Left renal cortex interstitium (tissue), 4 donors: ENCODE results near the gene BRD7. TPM values are rescaled to one million over a fixed set of nuclear protein-coding genes. Genes with fewer than 3 reads are reported as not detected.

Experiments used
- DNase-seq, 4 donors: peaks; one replicate each; pipeline ENCODE4 v3.0.0-alpha.2; 2013; ENCODE audit warnings: low read depth in 4 of 4, low spot score in 2 of 4, missing footprints in 1 of 4
- polyA plus RNA-seq, 4 donors: library from polyadenylated mRNA; unstranded; fragments of 120-200 nt; gene quantifications; one replicate each; pipeline ENCODE4 v1.2.1, GENCODE V29; 2013; ENCODE audit not compliant: insufficient read length in 4 of 4

Gene BRD7
- polyA plus RNA-seq, 4 donors: 99.9 to 134 (median 106) TPM

- DNase-seq: no peak
These were observed 63.2 kb downstream of the BRD7 start for GRCh38 chr16:50305441-50306061.

- no peak for DNase-seq
These were observed 64.0 kb downstream of the BRD7 start for GRCh38 chr16:50304467-50305440.

GRCh38 chr16:50303605-50304466 is 65.0 kb downstream of the BRD7 start:
- no peak for DNase-seq

GRCh38 chr16:50303041-50303604 is 65.7 kb downstream of the BRD7 start:
- no peak for DNase-seq

- no peak for DNase-seq
These were observed 66.2 kb downstream of the BRD7 start for GRCh38 chr16:50302472-50303005.

GRCh38 chr16:50301626-50302471 is 66.9 kb downstream of the BRD7 start:
- no peak for DNase-seq

- DNase-seq: no peak
These were observed 67.7 kb downstream of the BRD7 start for GRCh38 chr16:50300942-50301625.

- DNase-seq: no peak
These were observed 69.2 kb downstream of the BRD7 start for GRCh38 chr16:50299508-50300105.

GRCh38 chr16:50298591-50299507 is 69.9 kb downstream of the BRD7 start:
- DNase-seq: no peak

GRCh38 chr16:50298075-50298460 is 70.7 kb downstream of the BRD7 start:
- no peak for DNase-seq

GRCh38 chr16:50297301-50298074 is 71.3 kb downstream of the BRD7 start:
- DNase-seq: no peak

- DNase-seq: no peak
These were observed 72.0 kb downstream of the BRD7 start for GRCh38 chr16:50296807-50297206.

GRCh38 chr16:50295541-50296132 is 73.2 kb downstream of the BRD7 start:
- DNase-seq: no peak

- DNase-seq: no peak
These were observed 73.8 kb downstream of the BRD7 start for GRCh38 chr16:50294955-50295354.

GRCh38 chr16:50293994-50294855 is 74.6 kb downstream of the BRD7 start:
- DNase-seq: no peak
